GM06990 (cell line): ENCODE data around the gene KLF13.

ENCODE experiments used
- DNase-seq: peaks from one replicate; pipeline ENCODE4 v3.0.0-alpha.2; 2011; ENCODE audit not compliant: insufficient read length; ENCODE audit errors: extremely low read depth
- H3K27me3 ChIP-seq: replicated peaks from 2 replicates; pipeline ENCODE4 v1.6.0; 2011; ENCODE audit warnings: low read length; ENCODE audit not compliant: control insufficient read depth, insufficient read depth
- H3K36me3 ChIP-seq: 2 replicates; pipeline ENCODE4 v1.5.1; 2011; ENCODE audit warnings: low read length; ENCODE audit not compliant: control insufficient read depth, insufficient read depth
- H3K4me3 ChIP-seq: replicated peaks from 2 replicates; pipeline ENCODE4 v1.5.1; 2011; ENCODE audit warnings: low read depth, mild to moderate bottlenecking, control low read depth, low read length
- TF ChIP-seq, protein P1 (sequence below): IDR thresholded peaks from 2 replicates; pipeline ENCODE4 v1.5.1; 2011; ENCODE audit warnings: low read length, control low read depth, mild to moderate bottlenecking, inconsistent platforms; ENCODE audit not compliant: insufficient read depth, poor library complexity, severe bottlenecking

Gene KLF13

DNA sequence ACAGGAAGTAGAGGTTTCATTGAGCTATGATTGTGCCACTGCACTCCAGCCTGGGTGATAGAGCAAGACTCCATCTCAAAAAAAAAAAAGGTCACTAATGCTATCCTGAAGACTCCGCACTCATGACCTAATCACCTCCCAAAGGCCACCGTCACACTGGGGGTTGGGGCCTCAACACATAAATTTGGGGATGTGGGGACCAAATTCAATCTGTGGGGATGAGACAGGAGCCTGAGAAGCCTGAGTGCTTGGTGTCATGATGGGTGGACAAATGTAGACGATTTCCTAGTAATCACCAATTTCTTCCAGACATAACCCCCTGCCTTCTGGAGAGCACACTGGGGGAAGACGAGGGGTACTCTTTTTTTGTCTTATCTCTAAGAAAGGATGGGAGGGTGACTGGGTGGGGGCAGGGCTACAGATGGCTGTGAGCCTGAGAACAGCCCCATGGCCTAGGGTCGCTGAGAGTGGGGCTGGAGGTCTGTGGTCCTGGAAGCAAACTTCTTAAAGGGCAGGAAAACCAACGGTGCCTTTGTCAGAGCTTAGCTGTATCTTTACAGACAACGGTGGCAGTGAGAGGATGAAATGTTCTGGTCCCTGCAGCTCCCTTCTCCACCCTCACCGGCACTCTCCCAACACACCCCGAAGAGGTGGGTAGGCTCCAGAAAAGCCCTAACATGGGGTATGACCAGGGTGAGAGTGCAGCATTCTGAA, 16.6 kb upstream of the KLF13 start:
- TF ChIP-seq, protein P1, sequence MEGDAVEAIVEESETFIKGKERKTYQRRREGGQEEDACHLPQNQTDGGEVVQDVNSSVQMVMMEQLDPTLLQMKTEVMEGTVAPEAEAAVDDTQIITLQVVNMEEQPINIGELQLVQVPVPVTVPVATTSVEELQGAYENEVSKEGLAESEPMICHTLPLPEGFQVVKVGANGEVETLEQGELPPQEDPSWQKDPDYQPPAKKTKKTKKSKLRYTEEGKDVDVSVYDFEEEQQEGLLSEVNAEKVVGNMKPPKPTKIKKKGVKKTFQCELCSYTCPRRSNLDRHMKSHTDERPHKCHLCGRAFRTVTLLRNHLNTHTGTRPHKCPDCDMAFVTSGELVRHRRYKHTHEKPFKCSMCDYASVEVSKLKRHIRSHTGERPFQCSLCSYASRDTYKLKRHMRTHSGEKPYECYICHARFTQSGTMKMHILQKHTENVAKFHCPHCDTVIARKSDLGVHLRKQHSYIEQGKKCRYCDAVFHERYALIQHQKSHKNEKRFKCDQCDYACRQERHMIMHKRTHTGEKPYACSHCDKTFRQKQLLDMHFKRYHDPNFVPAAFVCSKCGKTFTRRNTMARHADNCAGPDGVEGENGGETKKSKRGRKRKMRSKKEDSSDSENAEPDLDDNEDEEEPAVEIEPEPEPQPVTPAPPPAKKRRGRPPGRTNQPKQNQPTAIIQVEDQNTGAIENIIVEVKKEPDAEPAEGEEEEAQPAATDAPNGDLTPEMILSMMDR: no peak
- Histone ChIP-seq H3K36me3 (no peaks in the 10 kb centered on the region), H3K27me3 (no peaks in the 10 kb centered on the region), H3K4me3 (no peak overlapping the region)
- no peak for DNase-seq

DNA sequence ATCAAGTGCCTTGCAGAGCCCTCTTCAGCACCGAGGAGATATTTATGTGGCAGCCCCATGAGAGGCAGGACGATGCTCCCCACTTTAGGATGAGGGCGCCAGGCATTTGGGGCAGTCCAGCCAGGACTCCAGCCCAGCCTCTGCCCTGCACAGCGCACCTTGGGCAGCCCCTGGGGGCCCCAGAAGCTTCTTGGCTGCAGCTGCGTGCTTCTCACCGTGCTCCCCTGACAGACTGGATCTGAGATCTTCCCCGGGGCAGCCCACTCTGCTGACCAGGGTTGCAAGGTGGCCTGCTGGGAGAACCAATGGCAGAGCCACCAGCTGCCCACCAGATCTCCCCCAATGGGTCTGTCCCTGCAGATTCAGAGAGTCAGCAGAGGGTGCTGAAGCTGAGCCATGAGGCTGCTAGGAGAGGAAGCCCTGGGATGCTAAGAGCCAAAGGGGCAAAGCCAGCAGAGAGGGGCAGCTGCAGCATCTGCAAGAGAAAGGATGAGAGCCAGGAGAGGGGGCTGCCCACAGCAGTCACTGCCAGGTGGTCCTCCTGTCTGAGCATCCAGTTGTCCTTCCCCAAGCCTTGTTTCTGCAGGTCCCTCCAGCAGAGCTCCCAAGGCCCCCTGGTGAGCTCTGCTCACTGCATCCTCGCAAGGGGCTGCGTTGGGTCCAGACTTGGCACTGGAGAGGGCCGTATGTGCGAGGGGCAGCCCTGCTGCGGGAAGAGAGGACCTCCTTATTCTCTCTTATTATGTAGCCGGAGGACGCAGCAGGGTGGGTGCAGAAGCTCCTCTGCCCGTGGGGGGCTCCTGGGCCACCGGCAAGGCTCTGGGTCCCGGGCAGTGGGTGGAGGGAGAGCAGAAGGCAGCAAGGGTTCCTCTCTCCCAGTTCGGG, 14.7 kb upstream of the KLF13 start:
- H3K27me3 ChIP-seq: no peaks in the 10 kb centered on the region
- no peak overlapping the region for H3K4me3 ChIP-seq
- DNase-seq: no peak
- TF ChIP-seq, protein P1: no peak
- no peaks in the 10 kb centered on the region for H3K36me3 ChIP-seq

DNA sequence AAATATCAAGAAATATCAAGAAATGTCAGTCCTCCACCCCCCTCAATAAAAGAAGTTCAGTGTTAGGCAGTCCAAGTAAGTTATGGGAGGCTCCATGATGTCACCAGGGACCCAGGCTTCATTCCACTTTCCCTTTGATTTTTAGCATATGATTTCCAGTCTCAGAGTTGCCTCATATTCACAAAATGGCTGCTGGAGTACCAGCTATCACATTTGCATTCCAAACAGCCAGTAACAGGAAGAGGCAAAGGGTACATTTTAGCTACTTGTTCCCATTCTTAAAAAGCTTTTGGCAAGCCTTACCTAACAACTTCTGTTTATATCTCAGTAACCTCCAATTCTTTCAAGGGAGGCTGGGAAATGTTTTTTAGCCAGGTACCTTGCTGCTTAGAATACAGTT, 13.4 kb upstream of the KLF13 start:
- DNase-seq: no peak
- no peak overlapping the region for H3K4me3 ChIP-seq
- H3K36me3 ChIP-seq: no peaks in the 10 kb centered on the region
- no peaks in the 10 kb centered on the region for H3K27me3 ChIP-seq
- TF ChIP-seq, protein P1: no peak

DNA sequence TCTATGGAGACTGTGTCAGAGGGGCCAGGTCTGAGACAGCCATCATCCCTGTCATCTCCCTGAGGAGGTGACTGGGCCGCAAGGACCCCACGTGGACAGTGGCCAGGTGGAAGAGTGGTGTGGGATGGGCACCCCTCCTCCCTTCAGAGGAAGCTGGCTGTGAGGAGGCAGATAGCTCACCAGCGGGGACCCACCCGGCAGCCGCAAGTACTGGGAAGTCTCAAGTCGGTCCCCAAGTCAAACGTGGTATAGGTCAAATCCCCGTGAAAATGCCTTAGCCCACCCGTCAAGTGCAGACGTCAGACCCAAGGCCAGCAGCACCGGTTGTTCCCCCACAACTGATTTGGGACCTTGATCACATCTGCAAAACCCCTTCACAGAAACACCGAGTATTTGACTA, 12.3 kb upstream of the KLF13 start:
- H3K27me3 ChIP-seq: no peaks in the 10 kb centered on the region
- DNase-seq: no peak
- H3K36me3 ChIP-seq: no peaks in the 10 kb centered on the region
- H3K4me3 ChIP-seq: no peak overlapping the region
- TF ChIP-seq, protein P1: no peak

DNA sequence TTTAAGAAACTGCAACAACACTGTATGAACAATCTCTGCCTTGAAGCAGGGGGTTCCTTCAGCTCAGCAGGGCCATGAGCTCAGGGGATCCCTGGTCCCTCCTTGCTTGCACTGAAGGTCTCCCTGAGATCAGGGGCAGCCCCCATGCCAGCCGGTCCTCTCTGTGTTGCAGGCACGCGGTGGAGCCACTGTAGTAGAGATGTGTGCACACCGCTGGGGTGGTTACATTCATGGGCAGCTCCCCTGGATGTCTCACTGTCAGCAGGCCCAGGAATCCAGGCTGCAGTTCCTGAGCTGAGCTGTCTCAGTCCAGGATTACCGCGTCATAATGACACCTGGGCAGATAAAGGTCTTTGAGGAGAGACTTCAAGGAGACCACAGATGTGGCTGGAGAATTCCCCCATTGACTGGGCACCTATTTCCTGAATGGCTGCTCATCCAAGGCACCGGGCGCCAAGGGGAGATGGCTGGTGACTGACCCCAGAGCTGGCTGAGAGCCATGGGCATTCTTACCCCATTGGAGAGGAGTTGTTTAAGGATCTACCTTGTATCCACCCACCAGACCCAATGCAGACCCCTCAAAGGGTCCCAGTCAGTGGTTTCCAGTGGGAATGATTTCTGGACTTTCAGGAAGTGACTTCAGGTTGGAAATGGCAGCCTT, 10.4 kb upstream of the KLF13 start:
- Histone ChIP-seq H3K36me3 (no peaks in the 10 kb centered on the region), H3K4me3 (no peak overlapping the region), H3K27me3 (no peaks in the 10 kb centered on the region)
- TF ChIP-seq, protein P1: no peak
- no peak for DNase-seq
